CD14-positive monocyte (primary cell): ENCODE measurements around the gene DLK1. TPM values are rescaled to one million over a fixed set of nuclear protein-coding genes. Genes with fewer than 3 reads are reported as not detected.

ENCODE experiments used
- DNase-seq, 3 donors: peaks; one replicate each; pipeline ENCODE4 v3.0.0-alpha.2; 2011 to 2022
- H2AFZ ChIP-seq: 2 replicates; pipeline ENCODE4 v1.6.0; 2012; ENCODE audit warnings: mild to moderate bottlenecking, low read depth, low read length, inconsistent platforms; ENCODE audit not compliant: insufficient read depth, poor library complexity, severe bottlenecking
- H3K27ac ChIP-seq, 2 donors: 1 replicate in 1 of 2; 2 replicates in 1 of 2; pipeline ENCODE4 v1.5.1; 2012 to 2013; ENCODE audit warnings: low read length in 2 of 2, control low read depth in 1 of 2, inconsistent platforms in 1 of 2, low read depth in 1 of 2, mild to moderate bottlenecking in 1 of 2
- H3K27me3 ChIP-seq, 2 donors: one replicate each; pipeline versions ENCODE4 v1.6.0 to v1.6.1; 2011 to 2013; ENCODE audit warnings: low read length in 2 of 2; ENCODE audit not compliant: control insufficient read depth in 2 of 2, insufficient read depth in 2 of 2
- H3K36me3 ChIP-seq, 2 donors: replicated peaks in 1 of 2; 1 replicate in 1 of 2; 2 replicates in 1 of 2; pipeline versions ENCODE4 v1.5.1 to v1.6.1; 2012 to 2013; ENCODE audit warnings: low read length in 2 of 2, control low read depth in 1 of 2, inconsistent platforms in 1 of 2, mild to moderate bottlenecking in 1 of 2; ENCODE audit not compliant: insufficient read depth in 2 of 2, control insufficient read depth in 1 of 2
- H3K4me1 ChIP-seq, 2 donors: 1 replicate in 1 of 2; 2 replicates in 1 of 2; pipeline versions ENCODE4 v1.5.1 to v1.6.1; 2012 to 2013; ENCODE audit warnings: low read length in 2 of 2, control low read depth in 1 of 2, inconsistent platforms in 1 of 2, mild to moderate bottlenecking in 1 of 2, moderate library complexity in 1 of 2; ENCODE audit not compliant: insufficient read depth in 2 of 2, control insufficient read depth in 1 of 2
- H3K4me2 ChIP-seq: replicated peaks from 2 replicates; pipeline ENCODE3; 2012; ENCODE audit warnings: low read length, moderate library complexity, mild to moderate bottlenecking; ENCODE audit not compliant: poor library complexity, severe bottlenecking; ENCODE audit errors: extremely low read depth
- H3K4me3 ChIP-seq, 3 experiments: fragments of 200-600 bp in 1 of 3; sonication (generic) in 1 of 3; replicated peaks in 1 of 3; 1 replicate in 2 of 3; 2 replicates in 1 of 3; pipeline ENCODE4 v1.5.1; 2011 to 2013; ENCODE audit warnings: low read length in 3 of 3, mild to moderate bottlenecking in 3 of 3, control low read depth in 2 of 3, low read depth in 2 of 3, inconsistent platforms in 1 of 3, moderate library complexity in 1 of 3
- H3K79me2 ChIP-seq: 2 replicates; pipeline ENCODE4 v1.6.0; 2012; ENCODE audit warnings: mild to moderate bottlenecking, control low read depth, inconsistent platforms, low read length, moderate library complexity; ENCODE audit not compliant: insufficient read depth
- H3K9ac ChIP-seq: 2 replicates; pipeline ENCODE4 v1.6.0; 2017; ENCODE audit warnings: low read length, mild to moderate bottlenecking; ENCODE audit not compliant: insufficient read depth, poor library complexity, severe bottlenecking
- H3K9me3 ChIP-seq, 2 donors: replicated peaks in 1 of 2; 1 replicate in 1 of 2; 2 replicates in 1 of 2; pipeline versions ENCODE4 v1.5.1 to v1.6.1; 2012 to 2013; ENCODE audit warnings: low read length in 2 of 2, control low read depth in 1 of 2; ENCODE audit not compliant: control insufficient read depth in 1 of 2, insufficient read depth in 1 of 2
- H4K20me1 ChIP-seq: 2 replicates; pipeline ENCODE4 v1.6.0; 2012; ENCODE audit warnings: mild to moderate bottlenecking, low read length, control low read depth, moderate library complexity; ENCODE audit not compliant: insufficient read depth
- H3K27ac Mint-ChIP-seq, 7 donors: one replicate each; pipeline ENCODE4 v1.8.0; 2020; ENCODE audit warnings: mild to moderate bottlenecking in 7 of 7, mixed read lengths in 7 of 7, moderate library complexity in 6 of 7, inconsistent platforms in 2 of 7
- H3K27me3 Mint-ChIP-seq, 3 donors: one replicate each; pipeline ENCODE4 v1.8.0; 2021 to 2022; ENCODE audit warnings: low read depth in 3 of 3, mild to moderate bottlenecking in 3 of 3, mixed read lengths in 3 of 3, moderate library complexity in 3 of 3, inconsistent platforms in 1 of 3
- H3K36me3 Mint-ChIP-seq, 2 donors: one replicate each; pipeline ENCODE4 v1.8.0; 2020; ENCODE audit warnings: mixed read lengths in 2 of 2, inconsistent platforms in 1 of 2, mild to moderate bottlenecking in 1 of 2
- H3K4me1 Mint-ChIP-seq: one replicate; pipeline ENCODE4 v1.8.0; 2020; ENCODE audit warnings: mild to moderate bottlenecking, mixed read lengths
- H3K4me3 Mint-ChIP-seq, 2 donors: one replicate each; pipeline ENCODE4 v1.8.0; 2020; ENCODE audit warnings: mild to moderate bottlenecking in 2 of 2, mixed read lengths in 2 of 2, moderate library complexity in 1 of 2
- H3K9me3 Mint-ChIP-seq, 7 donors: one replicate each; pipeline ENCODE4 v1.8.0; 2020 to 2022; ENCODE audit warnings: mixed read lengths in 7 of 7, mild to moderate bottlenecking in 6 of 7, moderate library complexity in 6 of 7, inconsistent platforms in 2 of 7
- CTCF ChIP-seq: fragments of 200-600 bp; IDR thresholded peaks from one replicate; pipeline ENCODE4 v1.8.0; 2022; ENCODE audit warnings: antibody characterized with exemption, mild to moderate bottlenecking
- WGBS: methylation state at CpG from one replicate; pipeline ENCODE4 v1.1.5; 2013; ENCODE audit warnings: missing lambda C conversion rate; ENCODE audit not compliant: insufficient coverage; 5-methylcytosine and 5-hydroxymethylcytosine counted together
- intact Hi-C, 2 donors: fragments of 100-400 bp; cut with micrococcal nuclease; formaldehyde crosslinking; loops; one replicate each; pipeline versions ENCODE4 v1.15.0 to v1.15.1; 2023
- polyA plus RNA-seq, 3 donors: library from polyadenylated mRNA; depleted of rRNA in 1 of 3; unstranded in 2 of 3; stranded (reverse) in 1 of 3; fragments of 300-500 nt in 2 of 3; fragments of >200 nt in 1 of 3; fragmentation: Illumina TruSeq in 2 of 3; gene quantifications; 1 replicate in 2 of 3; 2 replicates in 1 of 3; pipeline ENCODE4 v1.2.3, GENCODE V29; 2012 to 2021

The DLK1 gene
- polyA plus RNA-seq, 3 donors, result 0.04 TPM; not detected in 2

GRCh38 chr14:100731846-100732765 lies 5.4 kb downstream of the DLK1 start:
- no peak overlapping the region for H3K27ac Mint-ChIP-seq
- intact Hi-C loops, result no loop called here
- WGBS, result 96% methylated on average over 29 of the region's 34 CpGs
- peaks cover 3% of the 10 kb centered on the region for H3K4me1 Mint-ChIP-seq
- H3K36me3 Mint-ChIP-seq, result no peaks in the 10 kb centered on the region
- Histone ChIP-seq H3K4me3 (no peak overlapping the region), H3K27me3 (peaks cover 8 to 27% of the 10 kb centered on the region in 2 donors), H3K4me1 (no peaks in the 10 kb centered on the region), H3K9me3 (peaks cover 0 to 4% of the 10 kb centered on the region in 2 donors), H3K9ac (no peak overlapping the region), H3K4me2 (no peak overlapping the region), H2AFZ (no peak overlapping the region), H3K27ac (no peak overlapping the region), H4K20me1 (no peaks in the 10 kb centered on the region), H3K79me2 (no peaks in the 10 kb centered on the region), H3K36me3 (no peaks in the 10 kb centered on the region)
- H3K4me3 Mint-ChIP-seq, result no peak overlapping the region
- H3K27me3 Mint-ChIP-seq, result peaks cover 26 to 33% (median 31%) of the 10 kb centered on the region in 3 donors
- H3K9me3 Mint-ChIP-seq, result peaks cover 0 to 3% (median 0%) of the 10 kb centered on the region in 7 donors
- TF ChIP-seq CTCF, result no peak
- DNase-seq, result no peak

- intact Hi-C loops, result no loop called here
- no peak overlapping the region for H3K4me3 ChIP-seq
- no peak for TF ChIP-seq CTCF
- no peak overlapping the region for H3K27ac ChIP-seq
- H3K4me1 ChIP-seq, result no peaks in the 10 kb centered on the region
- Mint-ChIP-seq H3K9me3 (no peaks in the 10 kb centered on the region), H3K4me1 (no peaks in the 10 kb centered on the region), H3K27ac (no peak overlapping the region), H3K4me3 (no peak overlapping the region), H3K27me3 (peaks cover 19 to 26% (median 25%) of the 10 kb centered on the region in 3 donors), H3K36me3 (no peaks in the 10 kb centered on the region)
- DNase-seq, result no peak
- peaks cover 6 to 20% of the 10 kb centered on the region in 2 donors for H3K27me3 ChIP-seq
- no peak overlapping the region for H3K9ac ChIP-seq
- H3K9me3 ChIP-seq, result no peaks in the 10 kb centered on the region
- H4K20me1 ChIP-seq, result no peaks in the 10 kb centered on the region
- no peak overlapping the region for H3K4me2 ChIP-seq
- H3K79me2 ChIP-seq, result no peaks in the 10 kb centered on the region
- 87% methylated on average over 6 of the region's 7 CpGs for WGBS
- H3K36me3 ChIP-seq, result no peaks in the 10 kb centered on the region
- H2AFZ ChIP-seq, result no peak overlapping the region
These were observed 6.0 kb downstream of the DLK1 start for GRCh38 chr14:100732766-100733100.
